Measurements from ENCODE around the gene HGD.
"Not testable (repeated sequence)": the region's sequence is repeated elsewhere in the genome, so short reads cannot be mapped to it uniquely, and the experiment has no call there.

Gene HGD

GRCh38 chr3:120681018-120681417 is 1.0 kb downstream of the HGD start:
- DNase-seq (ENCODE audit: low read depth), result no peak
- H3K4me3 ChIP-seq (ENCODE audit: control insufficient read depth, low read depth, low read length), result no peak overlapping the region
- TF ChIP-seq, protein P1, sequence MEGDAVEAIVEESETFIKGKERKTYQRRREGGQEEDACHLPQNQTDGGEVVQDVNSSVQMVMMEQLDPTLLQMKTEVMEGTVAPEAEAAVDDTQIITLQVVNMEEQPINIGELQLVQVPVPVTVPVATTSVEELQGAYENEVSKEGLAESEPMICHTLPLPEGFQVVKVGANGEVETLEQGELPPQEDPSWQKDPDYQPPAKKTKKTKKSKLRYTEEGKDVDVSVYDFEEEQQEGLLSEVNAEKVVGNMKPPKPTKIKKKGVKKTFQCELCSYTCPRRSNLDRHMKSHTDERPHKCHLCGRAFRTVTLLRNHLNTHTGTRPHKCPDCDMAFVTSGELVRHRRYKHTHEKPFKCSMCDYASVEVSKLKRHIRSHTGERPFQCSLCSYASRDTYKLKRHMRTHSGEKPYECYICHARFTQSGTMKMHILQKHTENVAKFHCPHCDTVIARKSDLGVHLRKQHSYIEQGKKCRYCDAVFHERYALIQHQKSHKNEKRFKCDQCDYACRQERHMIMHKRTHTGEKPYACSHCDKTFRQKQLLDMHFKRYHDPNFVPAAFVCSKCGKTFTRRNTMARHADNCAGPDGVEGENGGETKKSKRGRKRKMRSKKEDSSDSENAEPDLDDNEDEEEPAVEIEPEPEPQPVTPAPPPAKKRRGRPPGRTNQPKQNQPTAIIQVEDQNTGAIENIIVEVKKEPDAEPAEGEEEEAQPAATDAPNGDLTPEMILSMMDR (conservative IDR thresholded peaks at IDR 0.05; ENCODE audit: control insufficient read depth, insufficient read depth, low read depth, low read length), result no peak

GRCh38 chr3:120680193-120680894 is 1.7 kb downstream of the HGD start:
- no peak overlapping the region for H3K4me3 ChIP-seq (ENCODE audit: control insufficient read depth, low read depth, low read length)
- TF ChIP-seq, protein P1 (conservative IDR thresholded peaks at IDR 0.05; ENCODE audit: control insufficient read depth, insufficient read depth, low read depth, low read length), result no peak
- no peak for DNase-seq (ENCODE audit: low read depth)

DNA sequence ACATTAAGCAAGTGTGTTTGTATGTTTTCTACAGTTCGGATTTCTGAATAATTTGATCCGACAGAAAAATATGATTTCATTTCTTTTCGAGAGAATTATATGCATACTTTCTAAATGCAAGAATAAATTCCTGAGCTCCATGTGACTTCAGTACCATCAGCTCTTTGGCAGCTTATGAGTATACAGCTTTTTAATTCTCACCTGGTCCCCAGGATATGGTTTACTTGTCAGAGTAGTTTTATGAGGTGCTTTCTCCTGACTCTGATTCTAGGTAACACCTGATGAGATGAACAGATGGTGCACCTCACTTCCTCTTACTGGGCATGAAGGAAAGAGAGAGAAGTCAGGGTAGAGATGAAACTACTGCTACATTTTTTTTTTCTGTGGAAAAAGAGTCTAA is 3.1 kb downstream of the HGD start:
- DNase-seq (ENCODE audit: low read depth), result no peak

DNA sequence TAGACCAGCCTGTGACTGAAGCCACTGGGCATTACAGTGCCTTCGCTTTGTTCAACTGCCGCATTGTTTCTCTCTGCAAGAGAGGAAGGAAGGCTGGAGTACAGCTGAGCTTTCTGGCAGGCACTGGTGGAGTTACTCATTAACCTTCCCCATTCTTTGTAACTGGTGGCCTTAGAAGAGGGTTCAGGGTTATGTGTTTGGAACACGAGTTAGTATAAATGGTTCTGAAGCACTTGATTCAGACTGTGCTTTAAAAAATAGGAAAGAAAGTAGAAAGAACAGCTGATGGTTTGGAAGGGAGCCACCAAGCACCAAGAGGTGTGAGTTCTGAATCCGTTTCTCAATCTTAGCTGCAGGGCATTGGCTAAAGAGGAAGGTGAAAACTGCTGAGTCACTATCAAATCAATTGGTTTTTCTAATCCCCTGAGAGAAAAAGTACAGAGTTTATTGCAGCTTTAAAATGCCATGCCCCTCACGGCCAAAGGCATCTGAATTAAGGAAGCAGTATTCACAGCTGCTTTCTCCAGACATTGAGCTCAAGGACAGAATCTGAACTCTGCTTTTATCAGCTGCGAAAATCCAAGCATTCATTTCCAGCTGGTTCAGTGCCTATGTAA is 3.6 kb downstream of the HGD start:
- no peak overlapping the region for H3K4me3 ChIP-seq (ENCODE audit: control insufficient read depth, low read depth, low read length)
- TF ChIP-seq, protein P1 (conservative IDR thresholded peaks at IDR 0.05; ENCODE audit: control insufficient read depth, insufficient read depth, low read depth, low read length), result no peak
- DNase-seq (ENCODE audit: low read depth), result peak; percentile 80

More for the DNA sequence above, 3.1 kb downstream of the HGD start:
- TF ChIP-seq, protein P1 (conservative IDR thresholded peaks at IDR 0.05; ENCODE audit: control insufficient read depth, insufficient read depth, low read depth, low read length), result no peak
- H3K4me3 ChIP-seq (ENCODE audit: control insufficient read depth, low read depth, low read length), result no peak overlapping the region

DNA sequence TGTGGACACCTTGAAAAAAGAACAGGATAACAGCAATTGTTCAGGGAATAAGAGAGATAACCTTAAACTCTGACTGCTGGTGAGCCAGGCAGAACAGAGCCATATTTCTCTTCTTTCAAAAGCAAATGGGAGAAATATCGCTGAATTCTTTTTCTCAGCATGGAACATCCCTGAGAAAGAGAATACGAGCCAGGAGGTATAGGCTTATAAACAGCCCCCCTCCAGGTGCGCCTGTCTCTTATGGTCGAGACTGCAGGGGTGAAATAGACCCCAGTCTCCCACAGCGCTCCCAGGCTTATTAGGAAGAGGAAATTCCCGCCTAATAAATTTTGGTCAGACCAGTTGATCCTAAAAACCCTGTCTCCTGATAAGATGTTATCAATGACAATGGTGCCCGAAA is 4.8 kb downstream of the HGD start:
- not testable (repeated sequence) for DNase-seq (ENCODE audit: low read depth)

GRCh38 chr3:120673116-120673515 is 8.9 kb downstream of the HGD start:
- TF ChIP-seq, protein P1 (conservative IDR thresholded peaks at IDR 0.05; ENCODE audit: control insufficient read depth, insufficient read depth, low read depth, low read length), result no peak
- DNase-seq (ENCODE audit: low read depth), result no peak
- no peak overlapping the region for H3K4me3 ChIP-seq (ENCODE audit: control insufficient read depth, low read depth, low read length)

More for the DNA sequence above, 4.8 kb downstream of the HGD start:
- not testable (repeated sequence) for H3K4me3 ChIP-seq (ENCODE audit: control insufficient read depth, low read depth, low read length)

DNA sequence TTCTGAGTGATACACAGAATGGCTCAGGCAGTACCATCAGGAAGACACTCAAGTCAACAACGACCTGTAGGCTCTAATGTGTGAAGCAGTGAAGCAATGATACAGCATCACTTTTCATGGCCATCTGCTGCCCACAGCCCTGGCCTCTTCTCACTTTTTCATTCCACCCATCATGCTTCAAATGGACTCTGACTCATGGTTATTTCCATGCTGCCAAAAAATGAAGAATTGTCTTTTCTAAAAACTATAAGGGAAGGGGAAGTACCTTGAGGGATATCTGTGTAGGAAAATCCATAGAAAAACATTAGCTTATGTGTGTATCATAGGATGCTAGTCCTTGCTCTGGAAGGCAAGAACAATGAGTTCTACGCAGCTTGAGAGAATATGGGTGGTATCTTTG is 11.5 kb downstream of the HGD start:
- TF ChIP-seq, protein P1 (conservative IDR thresholded peaks at IDR 0.05; ENCODE audit: control insufficient read depth, insufficient read depth, low read depth, low read length), result no peak
- H3K4me3 ChIP-seq (ENCODE audit: control insufficient read depth, low read depth, low read length), result no peak overlapping the region
- DNase-seq (ENCODE audit: low read depth), result peak; percentile 16

Data from fibroblast of mammary gland (primary cell).